ENCODE results near the gene MMP3. TPM values are rescaled to one million over a fixed set of nuclear protein-coding genes. Genes with fewer than 3 reads are reported as not detected.
"Not testable (repeated sequence)": the region's sequence is repeated elsewhere in the genome, so short reads cannot be mapped to it uniquely, and the experiment has no call there.

The MMP3 gene
- not detected for polyA plus RNA-seq (2012; ENCODE audit: missing spikeins)

- TF ChIP-seq TAF1 (IDR thresholded peaks at IDR 0.05; ENCODE audit: borderline replicate concordance, low read depth, low read length), result no peak
- no peak for TF ChIP-seq POLR2A (IDR thresholded peaks at IDR 0.05; ENCODE audit: low read depth, low read length)
- TF ChIP-seq POLR2AphosphoS5 (IDR thresholded peaks at IDR 0.05; ENCODE audit: low read depth, low read length), result no peak
- no peak for DNase-seq (ENCODE audit: insufficient read length)
- no peak for FAIRE-seq
These were observed at the start of gene MMP3 for GRCh38 chr11:102843489-102843888. Gene MMP3, minus strand, starts transcription at chr11:102843609. Its CDS starts 63 bp downstream, at chr11:102843546.

- FAIRE-seq, result no peak
- no peak for TF ChIP-seq TAF1 (IDR thresholded peaks at IDR 0.05; ENCODE audit: borderline replicate concordance, low read depth, low read length)
- TF ChIP-seq POLR2A (IDR thresholded peaks at IDR 0.05; ENCODE audit: low read depth, low read length), result no peak
- TF ChIP-seq POLR2AphosphoS5 (IDR thresholded peaks at IDR 0.05; ENCODE audit: low read depth, low read length), result no peak
- DNase-seq (ENCODE audit: insufficient read length), result no peak
These were observed 48.3 kb upstream of the MMP3 start for GRCh38 chr11:102891736-102892135.

GRCh38 chr11:102886999-102887398 lies 43.6 kb upstream of the MMP3 start:
- DNase-seq (ENCODE audit: insufficient read length) (no peak), FAIRE-seq (no peak)
- TF ChIP-seq TAF1 (IDR thresholded peaks at IDR 0.05; ENCODE audit: borderline replicate concordance, low read depth, low read length), result no peak
- no peak for TF ChIP-seq POLR2AphosphoS5 (IDR thresholded peaks at IDR 0.05; ENCODE audit: low read depth, low read length)
- no peak for TF ChIP-seq POLR2A (IDR thresholded peaks at IDR 0.05; ENCODE audit: low read depth, low read length)

- FAIRE-seq, result no peak
- no peak for TF ChIP-seq TAF1 (IDR thresholded peaks at IDR 0.05; ENCODE audit: borderline replicate concordance, low read depth, low read length)
- TF ChIP-seq POLR2AphosphoS5 (IDR thresholded peaks at IDR 0.05; ENCODE audit: low read depth, low read length), result no peak
- TF ChIP-seq POLR2A (IDR thresholded peaks at IDR 0.05; ENCODE audit: low read depth, low read length), result no peak
- DNase-seq (ENCODE audit: insufficient read length), result no peak
These were observed 39.7 kb upstream of the MMP3 start for GRCh38 chr11:102883141-102883540.

GRCh38 chr11:102882389-102883024 lies 39.1 kb upstream of the MMP3 start:
- FAIRE-seq (peak; percentile 84), DNase-seq (ENCODE audit: insufficient read length) (no peak)
- TF ChIP-seq POLR2AphosphoS5 (IDR thresholded peaks at IDR 0.05; ENCODE audit: low read depth, low read length), result no peak
- no peak for TF ChIP-seq TAF1 (IDR thresholded peaks at IDR 0.05; ENCODE audit: borderline replicate concordance, low read depth, low read length)
- no peak for TF ChIP-seq POLR2A (IDR thresholded peaks at IDR 0.05; ENCODE audit: low read depth, low read length)

- FAIRE-seq (no peak), DNase-seq (ENCODE audit: insufficient read length) (no peak)
- no peak for TF ChIP-seq POLR2AphosphoS5 (IDR thresholded peaks at IDR 0.05; ENCODE audit: low read depth, low read length)
These were observed 36.4 kb upstream of the MMP3 start for GRCh38 chr11:102879801-102880200.

- FAIRE-seq, result no peak
- TF ChIP-seq TAF1 (IDR thresholded peaks at IDR 0.05; ENCODE audit: borderline replicate concordance, low read depth, low read length) (no peak), POLR2AphosphoS5 (IDR thresholded peaks at IDR 0.05; ENCODE audit: low read depth, low read length) (no peak), POLR2A (IDR thresholded peaks at IDR 0.05; ENCODE audit: low read depth, low read length) (no peak)
- no peak for DNase-seq (ENCODE audit: insufficient read length)
These were observed 35.2 kb upstream of the MMP3 start for GRCh38 chr11:102878595-102878994.

GRCh38 chr11:102874852-102875251 lies 31.4 kb upstream of the MMP3 start, which contains the start of gene MMP12:
Gene MMP12, minus strand, starts transcription at chr11:102874982. Its CDS starts 45 bp downstream, at chr11:102874937.
- TF ChIP-seq POLR2AphosphoS5 (IDR thresholded peaks at IDR 0.05; ENCODE audit: low read depth, low read length) (no peak), TAF1 (IDR thresholded peaks at IDR 0.05; ENCODE audit: borderline replicate concordance, low read depth, low read length) (no peak)
- FAIRE-seq, result no peak
- no peak for DNase-seq (ENCODE audit: insufficient read length)

- DNase-seq (ENCODE audit: insufficient read length); FAIRE-seq: not testable (repeated sequence)
These were observed 26.1 kb upstream of the MMP3 start for GRCh38 chr11:102869354-102869964.

- FAIRE-seq (no peak), DNase-seq (ENCODE audit: insufficient read length) (no peak)
- TF ChIP-seq POLR2AphosphoS5 (IDR thresholded peaks at IDR 0.05; ENCODE audit: low read depth, low read length) (no peak), POLR2A (IDR thresholded peaks at IDR 0.05; ENCODE audit: low read depth, low read length) (no peak), TAF1 (IDR thresholded peaks at IDR 0.05; ENCODE audit: borderline replicate concordance, low read depth, low read length) (no peak)
These were observed 24.9 kb upstream of the MMP3 start for GRCh38 chr11:102868339-102868738.

GRCh38 chr11:102864724-102865123 lies 21.3 kb upstream of the MMP3 start:
- TF ChIP-seq POLR2A (IDR thresholded peaks at IDR 0.05; ENCODE audit: low read depth, low read length) (no peak), TAF1 (IDR thresholded peaks at IDR 0.05; ENCODE audit: borderline replicate concordance, low read depth, low read length) (no peak), POLR2AphosphoS5 (IDR thresholded peaks at IDR 0.05; ENCODE audit: low read depth, low read length) (no peak)
- DNase-seq (ENCODE audit: insufficient read length) (no peak), FAIRE-seq (no peak)

- DNase-seq (ENCODE audit: insufficient read length) (no peak), FAIRE-seq (no peak)
- no peak for TF ChIP-seq POLR2AphosphoS5 (IDR thresholded peaks at IDR 0.05; ENCODE audit: low read depth, low read length)
- TF ChIP-seq TAF1 (IDR thresholded peaks at IDR 0.05; ENCODE audit: borderline replicate concordance, low read depth, low read length), result no peak
- no peak for TF ChIP-seq POLR2A (IDR thresholded peaks at IDR 0.05; ENCODE audit: low read depth, low read length)
These were observed 10.5 kb upstream of the MMP3 start for GRCh38 chr11:102853956-102854355.
